Neuronal stem cell (in vitro differentiated cells): ENCODE results near the gene ETNK1.

Experiments
- DNase-seq: peaks from one replicate; pipeline ENCODE4 v3.0.0-alpha.2; 2013; ENCODE audit warnings: low spot score
- H2AFZ ChIP-seq: one replicate; pipeline ENCODE4 v1.6.1; 2013; ENCODE audit warnings: mild to moderate bottlenecking, low read length, inconsistent platforms
- H2AK5ac ChIP-seq: 2 replicates; pipeline ENCODE4 v1.6.1; 2013; ENCODE audit warnings: low read depth, mild to moderate bottlenecking, inconsistent platforms, low read length, moderate library complexity, mixed read lengths
- H2BK120ac ChIP-seq: 2 replicates; pipeline ENCODE4 v1.6.1; 2013; ENCODE audit warnings: low read depth, mild to moderate bottlenecking, inconsistent platforms, low read length, moderate library complexity, mixed read lengths
- H2BK12ac ChIP-seq: one replicate; pipeline ENCODE4 v1.6.1; 2013; ENCODE audit warnings: low read length, inconsistent platforms
- H2BK15ac ChIP-seq: 2 replicates; pipeline ENCODE4 v1.6.1; 2013; ENCODE audit warnings: mild to moderate bottlenecking, low read length, inconsistent platforms, mixed read lengths
- H2BK5ac ChIP-seq: one replicate; pipeline ENCODE4 v1.6.1; 2013; ENCODE audit warnings: inconsistent platforms, mild to moderate bottlenecking, low read length, moderate library complexity
- H3K14ac ChIP-seq: one replicate; pipeline ENCODE4 v1.6.1; 2013; ENCODE audit warnings: low read length, inconsistent platforms
- H3K18ac ChIP-seq: 2 replicates; pipeline ENCODE4 v1.6.1; 2013; ENCODE audit warnings: low read length, inconsistent platforms
- H3K23ac ChIP-seq: 2 replicates; pipeline ENCODE4 v1.6.1; 2013; ENCODE audit warnings: low read depth, mild to moderate bottlenecking, mixed read lengths, low read length, inconsistent platforms; ENCODE audit not compliant: poor library complexity
- H3K27ac ChIP-seq: replicated peaks from 3 replicates; pipeline ENCODE4 v1.5.1; 2013; ENCODE audit warnings: low read length, inconsistent platforms
- H3K27me3 ChIP-seq, 3 experiments: 2 replicates each; pipeline ENCODE4 v1.6.1; 2013; ENCODE audit warnings: low read length in 3 of 3, mild to moderate bottlenecking in 2 of 3, inconsistent platforms in 1 of 3, low read depth in 1 of 3, mixed read lengths in 1 of 3, moderate library complexity in 1 of 3; ENCODE audit not compliant: control insufficient read depth in 3 of 3, insufficient read depth in 3 of 3
- H3K36me3 ChIP-seq, 2 donors: replicated peaks in 1 of 2; 2 replicates each; pipeline ENCODE4 v1.6.1; 2013; ENCODE audit warnings: low read length in 2 of 2; ENCODE audit not compliant: control insufficient read depth in 2 of 2, insufficient read depth in 2 of 2
- H3K4ac ChIP-seq: 2 replicates; pipeline ENCODE4 v1.6.1; 2013; ENCODE audit warnings: inconsistent platforms, mild to moderate bottlenecking, low read length, moderate library complexity
- H3K4me1 ChIP-seq, 2 donors: 1 replicate in 1 of 2; 2 replicates in 1 of 2; pipeline ENCODE4 v1.6.1; 2013; ENCODE audit warnings: low read length in 2 of 2, low read depth in 1 of 2; ENCODE audit not compliant: control insufficient read depth in 2 of 2, insufficient read depth in 1 of 2
- H3K4me2 ChIP-seq: one replicate; pipeline ENCODE4 v1.6.1; 2013; ENCODE audit warnings: mild to moderate bottlenecking, low read length, inconsistent platforms; ENCODE audit not compliant: insufficient read depth, poor library complexity, severe bottlenecking
- H3K4me3 ChIP-seq, 2 donors: 2 replicates each; pipeline ENCODE4 v1.5.1; 2013; ENCODE audit warnings: low read length in 2 of 2, mild to moderate bottlenecking in 2 of 2, inconsistent platforms in 1 of 2, moderate library complexity in 1 of 2
- H3K79me1 ChIP-seq: one replicate; pipeline ENCODE4 v1.6.1; 2013; ENCODE audit warnings: low read depth, mild to moderate bottlenecking, inconsistent platforms, low read length, moderate library complexity
- H3K9ac ChIP-seq: one replicate; pipeline ENCODE4 v1.6.1; 2013; ENCODE audit warnings: mild to moderate bottlenecking, low read depth, low read length, inconsistent platforms; ENCODE audit not compliant: poor library complexity
- H3K9me3 ChIP-seq, 2 donors: replicated peaks in 1 of 2; 2 replicates each; pipeline versions ENCODE3 to v1.6.1; 2013; ENCODE audit warnings: low read length in 2 of 2, mild to moderate bottlenecking in 2 of 2, inconsistent platforms in 1 of 2, low read depth in 1 of 2, mixed read lengths in 1 of 2, moderate library complexity in 1 of 2; ENCODE audit not compliant: control insufficient read depth in 2 of 2, insufficient read depth in 1 of 2
- H4K8ac ChIP-seq: one replicate; pipeline ENCODE4 v1.6.1; 2013; ENCODE audit warnings: low read depth, mild to moderate bottlenecking, inconsistent platforms, low read length, moderate library complexity
- H4K91ac ChIP-seq: one replicate; pipeline ENCODE4 v1.6.1; 2013; ENCODE audit warnings: low read length, low read depth, mild to moderate bottlenecking, inconsistent platforms; ENCODE audit not compliant: poor library complexity
- WGBS, 2 donors: extraction: QIAGEN DNeasy Blood & Tissue Kit; methylation state at CpG; one replicate each; pipeline ENCODE4 v1.1.7; 2013; ENCODE audit warnings: missing lambda C conversion rate in 2 of 2, mixed read lengths in 1 of 2; ENCODE audit not compliant: insufficient read length in 2 of 2, insufficient replicate concordance in 1 of 2; ENCODE audit errors: extremely low coverage in 2 of 2; 5-methylcytosine and 5-hydroxymethylcytosine counted together

The ETNK1 gene

DNA sequence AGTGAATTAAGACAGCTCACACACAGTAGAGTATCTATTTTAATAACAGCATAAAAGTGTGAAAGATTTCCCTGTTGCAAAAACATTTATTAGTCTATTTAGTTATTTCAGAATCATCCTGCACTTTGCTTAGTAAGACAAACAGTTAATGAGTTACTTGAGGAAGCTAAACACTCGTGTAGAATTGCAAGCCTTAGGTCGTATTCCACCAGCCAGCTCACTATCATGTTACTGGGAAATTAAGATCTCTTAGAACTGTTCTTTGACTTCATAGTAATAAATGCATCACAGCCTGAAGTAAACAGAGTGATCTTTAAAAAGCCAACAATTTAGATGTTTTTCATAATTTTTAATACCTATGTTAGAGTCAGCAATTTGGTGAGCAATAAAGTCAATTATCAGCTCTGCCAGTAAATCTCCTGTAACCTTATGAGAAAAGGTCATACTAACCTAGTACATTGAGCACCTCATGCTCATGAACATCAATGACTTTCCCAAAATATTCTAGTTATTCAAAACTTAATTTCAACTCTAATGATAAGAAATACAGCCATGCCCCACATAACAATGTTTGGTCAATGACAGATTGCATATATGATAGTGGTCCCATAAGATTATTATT lies 26.7 kb upstream of the ETNK1 start:
- Histone ChIP-seq H3K4me2 (no peak overlapping the region), H3K14ac (no peak overlapping the region), H2BK120ac (no peak overlapping the region), H3K4me1 (no peaks in the 10 kb centered on the region), H3K4me3 (no peak overlapping the region), H3K79me1 (no peaks in the 10 kb centered on the region), H2BK5ac (no peak overlapping the region), H2BK12ac (no peak overlapping the region), H3K27me3 (peaks cover 0 to 4% (median 0%) of the 10 kb centered on the region in 3 experiments), H3K23ac (no peak overlapping the region), H3K27ac (no peak overlapping the region), H4K8ac (no peak overlapping the region), H2AFZ (no peak overlapping the region), H4K91ac (no peak overlapping the region), H2AK5ac (no peak overlapping the region), H3K9me3 (no peaks in the 10 kb centered on the region), H3K9ac (no peak overlapping the region), H3K36me3 (no peaks in the 10 kb centered on the region), H2BK15ac (no peak overlapping the region), H3K4ac (no peak overlapping the region), H3K18ac (no peak overlapping the region)
- no peak for DNase-seq
- no CpG with 5 or more reads among the region's 2 CpGs for WGBS, 2 donors

DNA sequence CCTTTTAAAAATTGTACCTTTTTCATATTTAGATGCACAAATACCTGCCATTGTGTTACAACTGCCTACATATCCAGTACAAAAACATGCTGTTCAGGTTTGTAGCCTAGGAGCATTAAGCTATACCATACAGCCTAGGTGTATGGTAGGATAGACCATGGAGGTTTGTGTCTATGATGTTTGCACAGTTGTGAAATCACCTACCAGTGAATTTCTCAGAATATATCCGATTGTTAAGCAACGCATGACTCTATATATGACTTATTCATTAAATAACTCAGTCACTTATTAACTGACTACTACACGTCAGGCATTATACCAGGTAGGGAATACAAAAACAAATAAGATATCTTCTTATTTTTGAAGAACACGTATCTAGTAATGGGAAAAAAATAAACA lies 26.2 kb upstream of the ETNK1 start:
- no peak overlapping the region for H2BK12ac ChIP-seq
- H3K23ac ChIP-seq = no peak overlapping the region
- H3K79me1 ChIP-seq = no peaks in the 10 kb centered on the region
- H2AFZ ChIP-seq = no peak overlapping the region
- H4K8ac ChIP-seq = no peak overlapping the region
- no peak overlapping the region for H3K4me3 ChIP-seq
- H3K9ac ChIP-seq = no peak overlapping the region
- H3K14ac ChIP-seq = no peak overlapping the region
- H2BK5ac ChIP-seq = no peak overlapping the region
- DNase-seq = no peak
- no peak overlapping the region for H2BK120ac ChIP-seq
- no peak overlapping the region for H3K4ac ChIP-seq
- no peak overlapping the region for H3K27ac ChIP-seq
- H3K36me3 ChIP-seq = no peaks in the 10 kb centered on the region
- peaks cover 0 to 4% (median 0%) of the 10 kb centered on the region in 3 experiments for H3K27me3 ChIP-seq
- WGBS, 2 donors = no CpG with 5 or more reads among the region's 4 CpGs
- H3K9me3 ChIP-seq = no peaks in the 10 kb centered on the region
- no peak overlapping the region for H3K18ac ChIP-seq
- no peak overlapping the region for H3K4me2 ChIP-seq
- no peak overlapping the region for H2AK5ac ChIP-seq
- no peak overlapping the region for H2BK15ac ChIP-seq
- no peaks in the 10 kb centered on the region for H3K4me1 ChIP-seq
- no peak overlapping the region for H4K91ac ChIP-seq

DNA sequence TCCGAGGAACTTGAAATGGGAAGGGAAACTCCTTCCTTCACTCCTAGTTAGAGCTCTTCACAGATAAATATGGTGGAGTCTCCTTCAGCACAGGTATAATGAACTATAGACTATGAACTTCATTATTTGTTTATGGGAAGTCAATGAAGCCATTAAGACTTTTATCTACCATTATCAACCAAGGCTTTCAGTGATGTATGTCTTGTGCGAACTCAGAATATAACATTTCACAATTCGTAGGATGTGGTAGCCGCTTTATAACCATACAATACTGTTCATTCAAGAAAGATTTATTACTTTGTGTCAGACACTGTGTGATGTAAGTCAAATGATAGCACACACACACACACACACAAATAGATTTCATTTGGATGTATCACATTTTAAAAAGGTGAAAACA lies 24.8 kb upstream of the ETNK1 start:
- H3K27ac ChIP-seq = no peak overlapping the region
- peaks cover 0 to 4% (median 0%) of the 10 kb centered on the region in 3 experiments for H3K27me3 ChIP-seq
- no peaks in the 10 kb centered on the region for H3K4me1 ChIP-seq
- H2AFZ ChIP-seq = no peak overlapping the region
- H3K4me2 ChIP-seq = no peak overlapping the region
- DNase-seq = no peak
- no peak overlapping the region for H4K91ac ChIP-seq
- no peak overlapping the region for H3K4ac ChIP-seq
- H3K18ac ChIP-seq = no peak overlapping the region
- H3K14ac ChIP-seq = no peak overlapping the region
- no peak overlapping the region for H3K9ac ChIP-seq
- H3K79me1 ChIP-seq = no peaks in the 10 kb centered on the region
- H3K4me3 ChIP-seq = no peak overlapping the region
- H2BK5ac ChIP-seq = no peak overlapping the region
- H2BK120ac ChIP-seq = no peak overlapping the region
- H3K9me3 ChIP-seq = no peaks in the 10 kb centered on the region
- no peaks in the 10 kb centered on the region for H3K36me3 ChIP-seq
- no CpG with 5 or more reads among the region's 4 CpGs for WGBS, 2 donors
- no peak overlapping the region for H3K23ac ChIP-seq
- no peak overlapping the region for H2BK15ac ChIP-seq
- no peak overlapping the region for H4K8ac ChIP-seq
- H2BK12ac ChIP-seq = no peak overlapping the region
- no peak overlapping the region for H2AK5ac ChIP-seq

DNA sequence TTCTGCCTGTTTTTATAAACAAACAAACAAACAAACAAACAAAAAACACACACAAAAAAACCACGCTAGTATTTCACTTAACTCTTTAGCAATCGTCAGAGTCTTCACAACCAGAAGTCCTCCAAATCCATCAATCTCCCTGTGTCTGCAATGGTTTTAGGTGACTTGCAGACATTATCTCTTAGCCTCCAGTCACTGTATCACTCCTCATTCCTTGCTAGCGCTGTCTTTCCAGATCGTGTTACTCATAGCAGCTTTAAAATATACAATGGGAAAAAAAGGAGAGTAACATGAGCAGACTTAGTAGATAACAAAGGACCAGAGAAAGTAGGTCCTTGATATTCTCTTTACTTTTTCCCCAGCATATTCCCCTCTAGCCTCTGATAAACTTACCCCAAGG lies 15.5 kb upstream of the ETNK1 start:
- no peak overlapping the region for H4K91ac ChIP-seq
- no peak overlapping the region for H3K27ac ChIP-seq
- no peak overlapping the region for H2BK12ac ChIP-seq
- no peaks in the 10 kb centered on the region for H3K36me3 ChIP-seq
- H2BK5ac ChIP-seq = no peak overlapping the region
- no peak overlapping the region for H2AK5ac ChIP-seq
- no peaks in the 10 kb centered on the region for H3K27me3 ChIP-seq
- no peak overlapping the region for H2BK120ac ChIP-seq
- H3K4ac ChIP-seq = no peak overlapping the region
- no peak overlapping the region for H3K4me3 ChIP-seq
- H3K14ac ChIP-seq = no peak overlapping the region
- no peaks in the 10 kb centered on the region for H3K79me1 ChIP-seq
- H3K9me3 ChIP-seq = peaks cover 0 to 3% of the 10 kb centered on the region in 2 donors
- H3K4me2 ChIP-seq = no peak overlapping the region
- H2AFZ ChIP-seq = no peak overlapping the region
- no peaks in the 10 kb centered on the region for H3K4me1 ChIP-seq
- DNase-seq = no peak
- no CpG with 5 or more reads among the region's 4 CpGs for WGBS, 2 donors
- H3K23ac ChIP-seq = no peak overlapping the region
- H3K18ac ChIP-seq = no peak overlapping the region
- H3K9ac ChIP-seq = no peak overlapping the region
- H4K8ac ChIP-seq = no peak overlapping the region
- no peak overlapping the region for H2BK15ac ChIP-seq
